22Rv1 (cell line): ENCODE measurements around the gene SPATA3.

ENCODE experiments used
- CTCF ChIP-seq: fragments of 450-650 bp; IDR thresholded peaks from 2 replicates; pipeline ENCODE4 v1.5.1; 2017; ENCODE audit warnings: mild to moderate bottlenecking
- ZFX ChIP-seq: fragments of 450-650 bp; IDR thresholded peaks from 2 replicates; pipeline ENCODE4 v1.6.1; 2017; ENCODE audit warnings: antibody characterized with exemption, borderline replicate concordance

- no peak for TF ChIP-seq CTCF
- TF ChIP-seq ZFX, result no peak
Measured at GRCh38 chr2:231010201-231010730, 14.3 kb downstream of the SPATA3 start.
